Measurements from ENCODE around the gene AGXT.

The AGXT gene

GRCh38 chr2:240868286-240869108, at the start of gene AGXT:
TSS of gene AGXT (plus strand) at chr2:240868824. CDS start at chr2:240868866, 42 bp downstream.
- DNase-seq, result no peak

GRCh38 chr2:240819126-240819857, 49.3 kb upstream of the AGXT start:
- DNase-seq, result no peak

- no peak for DNase-seq
These were observed 48.6 kb upstream of the AGXT start, which contains the start of gene KIF1A for GRCh38 chr2:240819858-240820606. TSS of gene KIF1A (minus strand) at chr2:240820219. CDS start at chr2:240797752, 22,467 bp downstream.

GRCh38 chr2:240820607-240821428, 47.8 kb upstream of the AGXT start:
- no peak for DNase-seq

- DNase-seq, result no peak
These were observed 47.2 kb upstream of the AGXT start for GRCh38 chr2:240821429-240821778.

- DNase-seq, result no peak
These were observed 46.3 kb upstream of the AGXT start for GRCh38 chr2:240822280-240822847.

- DNase-seq, result no peak
These were observed 44.9 kb upstream of the AGXT start for GRCh38 chr2:240823449-240824336.

- no peak for DNase-seq
These were observed 43.1 kb upstream of the AGXT start for GRCh38 chr2:240825476-240825875.

GRCh38 chr2:240831594-240832204, 36.9 kb upstream of the AGXT start:
- DNase-seq, result no peak

- DNase-seq, result peak; percentile 84 to 94 (median 91)
These were observed 36.4 kb upstream of the AGXT start for GRCh38 chr2:240832205-240832727.

GRCh38 chr2:240832921-240833494, 35.6 kb upstream of the AGXT start:
- DNase-seq, result no peak

GRCh38 chr2:240833724-240834285, 34.8 kb upstream of the AGXT start:
- DNase-seq, result no peak

- DNase-seq, result no peak
These were observed 34.1 kb upstream of the AGXT start for GRCh38 chr2:240834377-240834975.

GRCh38 chr2:240835528-240835927, 33.1 kb upstream of the AGXT start:
- no peak for DNase-seq

- DNase-seq, result no peak
These were observed 31.7 kb upstream of the AGXT start for GRCh38 chr2:240836781-240837467.

GRCh38 chr2:240837621-240838020, 31.0 kb upstream of the AGXT start:
- no peak for DNase-seq

- DNase-seq, result no peak
These were observed 29.2 kb upstream of the AGXT start for GRCh38 chr2:240839152-240840143.
